ENCODE measurements around the gene USP22. TPM values are rescaled to one million over a fixed set of nuclear protein-coding genes. Genes with fewer than 3 reads are reported as not detected.

Gene USP22
- total and polyA plus RNA-seq, 2 of the 4 experiments (the other 2 are of a cell fraction) = 161 to 319 TPM

DNA sequence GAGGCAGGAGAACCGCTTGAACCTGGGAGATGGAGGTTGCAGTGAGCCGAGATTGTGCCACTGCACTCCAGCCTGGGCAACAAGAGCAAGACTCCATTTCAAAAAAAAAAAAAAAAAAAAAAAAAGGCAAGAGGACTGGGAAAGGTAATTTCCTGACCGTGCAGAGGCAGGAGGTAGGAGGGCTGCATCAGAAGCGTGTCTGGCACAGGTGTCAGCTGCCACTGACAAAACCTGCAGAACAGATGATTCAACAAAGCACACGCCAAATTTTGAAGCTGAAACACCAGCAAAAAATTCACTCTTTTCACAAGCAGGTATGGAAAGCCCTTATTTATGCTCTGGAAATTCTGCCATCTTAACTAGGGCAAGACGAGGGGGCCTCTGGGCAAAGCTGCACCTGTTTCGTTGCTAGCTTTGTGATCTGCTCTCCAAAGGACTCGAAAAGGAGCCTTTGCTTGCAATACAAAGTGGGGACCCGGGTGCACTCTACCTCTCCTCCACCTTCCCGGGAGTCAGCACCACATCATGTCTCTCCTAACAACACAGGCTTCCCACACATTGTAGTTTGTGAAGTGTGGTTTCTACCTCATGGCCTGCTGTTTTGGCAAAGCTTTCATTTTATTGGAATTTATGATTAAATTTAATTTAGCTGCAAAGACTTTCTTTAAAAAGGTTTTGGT is 33.7 kb downstream of the USP22 start:
- Histone ChIP-seq H3K4me2 (ENCODE audit: low read depth, low read length) (no peak overlapping the region), H3K9me1 (ENCODE audit: insufficient read depth, low read length) (peaks cover 3% of the 10 kb centered on the region; the same call in 1 of the 2 replicates), H2BK20ac (ENCODE audit: low read depth, low read length) (no peak overlapping the region), H2BK120ac (ENCODE audit: low read depth, low read length) (no peak overlapping the region), H3K27me3 (ENCODE audit: control insufficient read depth, insufficient read depth, low read length) (no peaks in the 10 kb centered on the region), H2AFZ (replicated peaks; ENCODE audit: low read length, poor library complexity) (no peak overlapping the region), H2AK5ac (ENCODE audit: low read depth, low read length) (no peak overlapping the region), H3K56ac (ENCODE audit: extremely low read depth, insufficient read depth, low read length) (no peak overlapping the region), H2AK9ac (replicated peaks; ENCODE audit: low read depth, low read length, poor library complexity) (no peak overlapping the region), H3K36me3 (ENCODE audit: control insufficient read depth, insufficient read depth, low read length) (peaks cover 88% of the 10 kb centered on the region), H2BK5ac (ENCODE audit: low read depth, low read length, poor library complexity, severe bottlenecking) (no peak overlapping the region), H3K4me3 (ENCODE audit: insufficient read depth, low read depth, low read length) (no peak overlapping the region), H3K9ac (ENCODE audit: low read depth, low read length) (no peak overlapping the region), H3K9me3 (ENCODE audit: control insufficient read depth, insufficient read depth, low read length) (no peaks in the 10 kb centered on the region), H4K5ac (ENCODE audit: low read depth, low read length) (no peak overlapping the region), H3K27ac (ENCODE audit: insufficient read depth, low read length) (no peak overlapping the region), H3K4me1 (ENCODE audit: control insufficient read depth, insufficient read depth, low read length) (no peaks in the 10 kb centered on the region), H3K4ac (ENCODE audit: low read depth, low read length) (no peak overlapping the region), H4K8ac (ENCODE audit: low read depth in 2 of 2, low read length in 2 of 2) (no peak overlapping the region), H2BK15ac (ENCODE audit: low read depth, low read length) (no peak overlapping the region), H3K79me1 (ENCODE audit: low read depth in 1 of 2, low read length in 2 of 2) (peaks cover 46 to 87% of the 10 kb centered on the region in 2 experiments), H4K20me1 (ENCODE audit: insufficient read depth, low read length) (peaks cover 90% of the 10 kb centered on the region), H4K91ac (ENCODE audit: insufficient read depth, low read depth, low read length) (no peak overlapping the region), H3K23ac (ENCODE audit: low read depth, low read length) (no peak overlapping the region), H3K14ac (replicated peaks; ENCODE audit: low read depth, low read length) (no peak overlapping the region), H3K18ac (ENCODE audit: low read depth, low read length) (no peak overlapping the region)
- in situ Hi-C loops (cut with MboI; ENCODE audit: low sequenced_read_pairs) (no loop called here), intact Hi-C loops (cut with micrococcal nuclease) (no loop called here), dilution Hi-C loops (cut with HindIII; ENCODE audit: low sequenced_read_pairs, unreplicated experiment) (no loop called here)
- ChIA-PET CTCF (no interaction called here), POLR2A (ENCODE audit: unreplicated experiment) (no interaction called here)
- no CpG with 5 or more reads among the region's 10 CpGs for WGBS, 2 experiments (ENCODE audit: extremely low coverage in 2 of 2, insufficient read length in 1 of 2)
- no TSS peak for BruUV-seq (replicated peaks)
- no peak for TF ChIP-seq NFE2L2 (IDR thresholded peaks at IDR 0.05; ENCODE audit: low read depth, low read length)
- TF ChIP-seq FOS (IDR thresholded peaks at IDR 0.05; ENCODE audit: low read depth, low read length) = no peak
- no peak for TF ChIP-seq BHLHE40 (IDR thresholded peaks at IDR 0.05; ENCODE audit: low read depth, low read length)
- TF ChIP-seq CEBPB (IDR thresholded peaks at IDR 0.05; ENCODE audit: low read depth, low read length) = no peak
- TF ChIP-seq RFX5 (IDR thresholded peaks at IDR 0.05; ENCODE audit: low read depth, low read length) = no peak
- TF ChIP-seq RAD21 (IDR thresholded peaks at IDR 0.05; ENCODE audit: low read length) = no peak
- TF ChIP-seq MXI1 (IDR thresholded peaks at IDR 0.05; ENCODE audit: borderline replicate concordance, low read depth, low read length) = no peak
- TF ChIP-seq, protein P1, sequence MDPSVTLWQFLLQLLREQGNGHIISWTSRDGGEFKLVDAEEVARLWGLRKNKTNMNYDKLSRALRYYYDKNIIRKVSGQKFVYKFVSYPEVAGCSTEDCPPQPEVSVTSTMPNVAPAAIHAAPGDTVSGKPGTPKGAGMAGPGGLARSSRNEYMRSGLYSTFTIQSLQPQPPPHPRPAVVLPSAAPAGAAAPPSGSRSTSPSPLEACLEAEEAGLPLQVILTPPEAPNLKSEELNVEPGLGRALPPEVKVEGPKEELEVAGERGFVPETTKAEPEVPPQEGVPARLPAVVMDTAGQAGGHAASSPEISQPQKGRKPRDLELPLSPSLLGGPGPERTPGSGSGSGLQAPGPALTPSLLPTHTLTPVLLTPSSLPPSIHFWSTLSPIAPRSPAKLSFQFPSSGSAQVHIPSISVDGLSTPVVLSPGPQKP (IDR thresholded peaks at IDR 0.05; ENCODE audit: borderline replicate concordance, low read depth, low read length) = no peak
- TF ChIP-seq RCOR1 (IDR thresholded peaks at IDR 0.05; ENCODE audit: insufficient replicate concordance, low read length) = no peak
- DNase-seq (no peak), ATAC-seq (ENCODE audit: low read depth) (no peak)
